Stimulated activated naive CD8-positive, alpha-beta T cell treated with anti-CD3 and anti-CD28 coated beads, Interleukin-15, Interleukin-2, amounts not matched to agents 100 U/mL and 50 U/mL, for 24 hours (primary cell): ENCODE data around the gene GPBAR1.

Experiments
- ATAC-seq: fragments of 150-1000 bp; cut with Tn5 transposase; one replicate; pipeline ENCODE4 v1.10.0; 2021
- DNase-seq: peaks from one replicate; pipeline ENCODE4 v3.0.0; 2021

Gene GPBAR1

GRCh38 chr2:218286570-218287459 is 26.0 kb downstream of the GPBAR1 start:
- peak; percentile 80 for ATAC-seq
- peak; percentile 85 for DNase-seq

DNA sequence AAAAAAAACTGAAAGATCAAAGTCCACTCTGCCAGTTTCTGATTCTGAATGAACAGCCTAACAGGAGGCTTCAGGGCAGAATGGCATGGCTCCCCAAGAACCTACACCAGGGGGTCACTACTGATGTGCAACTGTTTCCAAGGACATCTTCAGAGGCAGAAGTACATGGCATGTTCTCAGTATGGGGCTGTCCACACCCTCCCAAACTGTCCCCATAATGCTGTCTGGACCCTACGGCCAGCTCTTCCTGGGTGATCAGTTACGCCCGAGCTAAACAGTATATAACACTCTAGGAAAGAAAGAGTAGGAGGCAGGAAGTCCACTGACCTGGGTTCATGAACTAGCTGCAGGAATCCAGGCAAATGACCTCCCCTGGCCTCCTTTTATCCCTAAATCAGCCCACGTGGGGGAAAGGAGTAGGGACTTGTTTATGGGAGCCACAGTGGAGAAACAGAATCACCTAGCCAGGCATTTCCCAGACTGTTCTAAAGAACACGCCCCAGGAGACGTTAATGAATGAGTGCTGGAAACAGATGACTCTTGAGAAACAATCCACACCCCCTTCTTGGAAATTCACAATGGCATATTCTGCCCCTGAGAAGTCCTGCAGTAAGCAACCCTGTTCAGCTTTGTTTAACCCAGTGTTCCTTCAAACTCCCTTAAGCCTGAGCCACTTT is 29.0 kb downstream of the GPBAR1 start:
- DNase-seq: no peak
- ATAC-seq: no peak

- peak; percentile 60 for DNase-seq
- peak; percentile 13 for ATAC-seq
These were observed 29.8 kb downstream of the GPBAR1 start for GRCh38 chr2:218290316-218291261.

- ATAC-seq (no peak), DNase-seq (no peak)
These were observed 30.7 kb downstream of the GPBAR1 start for GRCh38 chr2:218291318-218292047.

DNA sequence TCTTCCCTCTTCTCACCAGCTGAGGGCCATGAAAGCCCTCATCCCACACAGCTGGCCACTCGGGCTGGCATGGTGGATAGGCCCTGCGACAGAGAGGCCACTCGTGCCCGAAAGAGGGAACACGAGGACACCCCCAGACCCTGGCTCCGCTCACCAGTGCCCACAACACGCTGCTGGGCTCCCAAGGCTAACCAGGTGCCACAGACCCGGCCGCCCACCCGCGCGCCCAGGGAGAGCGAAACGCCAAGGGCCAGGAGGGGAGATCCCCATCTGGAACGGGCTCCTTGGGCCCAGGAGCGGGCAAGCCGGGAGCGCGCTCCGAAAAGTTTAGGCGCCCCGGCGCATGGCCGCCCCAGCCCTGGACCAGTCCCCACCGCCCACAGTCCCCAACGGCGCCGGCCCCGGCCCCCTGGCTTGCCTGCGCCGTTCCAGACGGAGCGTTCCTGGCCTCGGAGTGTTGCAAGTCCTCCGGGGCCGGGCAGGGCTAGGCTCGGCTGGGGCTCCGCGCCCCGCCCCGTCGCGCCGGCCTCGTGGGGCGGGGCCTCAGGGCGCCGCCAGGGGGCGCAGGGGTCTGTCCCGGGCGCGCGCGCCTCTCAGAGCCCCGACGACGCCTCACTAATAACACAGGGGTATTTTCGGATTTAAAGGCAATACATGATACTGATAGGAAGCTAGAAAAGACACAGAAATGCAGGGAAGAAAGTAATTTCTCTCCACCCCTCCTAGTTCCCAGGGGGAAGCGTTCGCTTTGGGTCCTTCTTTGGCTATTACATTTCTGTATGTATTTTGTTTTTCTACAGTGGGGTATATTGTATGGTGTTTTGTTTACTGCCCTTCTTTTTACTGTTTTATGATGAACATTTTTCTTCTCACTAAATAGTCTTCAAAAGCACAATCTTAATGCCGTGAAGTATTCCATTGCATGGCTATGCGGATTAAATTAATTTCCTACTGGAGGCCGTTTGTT is 31.5 kb downstream of the GPBAR1 start, which contains the start of gene TMBIM1:
Gene TMBIM1, minus strand, starts transcription at position 456 of the 967 bp plus-strand sequence. CDS start 10,362 bp downstream, outside the sequence.
- peak; percentile 89 for ATAC-seq
- DNase-seq: peak; percentile 86

DNA sequence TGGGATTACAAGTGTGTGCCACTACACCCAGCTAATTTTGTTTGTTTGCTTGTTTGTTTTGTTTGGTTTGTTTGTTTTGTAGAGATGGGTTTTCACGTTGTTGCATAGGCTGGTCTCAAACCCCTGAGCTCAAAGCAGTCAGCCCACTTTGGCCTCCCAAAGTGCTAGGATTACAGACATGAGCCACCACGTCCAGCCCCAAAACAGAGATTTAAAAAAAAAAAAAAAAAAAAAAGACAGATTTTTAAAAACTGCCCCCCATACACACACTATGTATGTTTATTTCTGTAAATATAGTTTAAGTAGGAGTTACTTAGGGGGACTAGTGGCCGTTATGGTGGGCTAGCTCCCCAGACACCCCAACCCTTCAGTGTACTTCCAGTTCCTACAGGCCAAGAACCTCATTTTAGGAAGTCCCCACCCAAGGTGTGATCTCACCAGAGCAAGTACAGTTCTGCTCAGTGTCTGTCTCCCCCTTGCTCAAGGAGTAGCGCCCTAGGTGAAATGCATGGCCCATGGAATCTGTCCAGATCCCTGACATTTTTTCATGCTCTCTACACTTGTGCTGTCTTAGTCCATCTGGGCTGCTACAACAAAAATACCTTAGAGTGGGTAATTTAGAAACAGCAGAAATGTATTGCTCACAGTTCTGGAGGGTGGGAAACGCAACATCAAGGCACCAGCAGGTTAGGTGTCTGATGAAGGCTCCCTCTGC is 33.1 kb downstream of the GPBAR1 start:
- ATAC-seq (no peak), DNase-seq (no peak)

GRCh38 chr2:218294430-218295022 is 33.7 kb downstream of the GPBAR1 start:
- no peak for ATAC-seq
- DNase-seq: no peak

GRCh38 chr2:218295029-218295428 is 34.2 kb downstream of the GPBAR1 start:
- ATAC-seq: no peak
- no peak for DNase-seq

- DNase-seq (no peak), ATAC-seq (no peak)
These were observed 35.4 kb downstream of the GPBAR1 start for GRCh38 chr2:218296200-218296599.

DNA sequence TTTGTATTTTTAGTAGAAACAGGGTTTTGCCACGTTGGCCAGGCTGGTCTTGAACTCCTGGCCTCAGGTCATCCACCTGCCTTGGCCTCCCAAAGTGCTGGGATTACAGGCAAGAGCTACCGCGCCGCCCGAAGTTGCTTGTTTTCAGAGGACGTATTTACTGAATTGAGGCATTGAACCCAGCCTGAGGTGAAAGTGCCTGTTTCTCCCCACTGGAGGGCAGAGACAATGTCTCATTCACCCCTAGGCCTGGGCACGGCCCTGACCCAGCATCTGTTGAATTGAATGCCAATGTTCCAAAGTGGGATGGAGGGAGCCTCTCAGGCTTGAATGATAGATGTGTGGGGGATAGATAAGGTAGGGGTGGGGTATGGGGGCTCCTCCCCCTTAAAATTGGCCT is 36.0 kb downstream of the GPBAR1 start:
- no peak for ATAC-seq
- DNase-seq: no peak

DNA sequence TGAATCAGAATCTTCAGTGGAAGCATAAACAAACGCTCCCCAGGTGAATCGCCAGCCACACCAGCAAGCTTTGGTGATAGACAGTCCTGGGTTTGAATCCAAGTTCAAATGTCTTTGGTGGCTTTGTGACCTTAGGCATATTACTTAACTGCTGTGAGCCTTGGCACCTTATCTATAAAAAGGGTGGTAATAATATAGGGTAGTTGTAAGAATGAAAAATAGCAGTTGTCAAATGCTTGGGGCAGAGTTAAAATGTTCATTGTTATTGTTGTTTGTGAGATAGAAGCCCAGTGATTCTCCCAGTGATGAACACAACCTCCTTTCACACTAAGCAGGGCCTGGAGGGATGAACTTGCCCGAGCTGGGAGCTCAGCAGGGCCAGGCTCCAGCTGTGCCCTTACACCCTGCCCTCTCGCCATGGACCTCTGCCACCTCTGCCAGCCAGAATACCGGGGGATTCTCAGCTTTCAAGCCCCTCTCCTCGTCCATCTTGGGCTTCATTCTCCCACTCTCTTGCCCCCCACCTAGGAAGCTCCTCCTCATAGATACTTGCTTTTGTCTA is 37.6 kb downstream of the GPBAR1 start:
- ATAC-seq: no peak

GRCh38 chr2:218300141-218300540 is 39.3 kb downstream of the GPBAR1 start:
- ATAC-seq (no peak), DNase-seq (no peak)

More for the DNA sequence above, 37.6 kb downstream of the GPBAR1 start:
- no peak for DNase-seq

DNA sequence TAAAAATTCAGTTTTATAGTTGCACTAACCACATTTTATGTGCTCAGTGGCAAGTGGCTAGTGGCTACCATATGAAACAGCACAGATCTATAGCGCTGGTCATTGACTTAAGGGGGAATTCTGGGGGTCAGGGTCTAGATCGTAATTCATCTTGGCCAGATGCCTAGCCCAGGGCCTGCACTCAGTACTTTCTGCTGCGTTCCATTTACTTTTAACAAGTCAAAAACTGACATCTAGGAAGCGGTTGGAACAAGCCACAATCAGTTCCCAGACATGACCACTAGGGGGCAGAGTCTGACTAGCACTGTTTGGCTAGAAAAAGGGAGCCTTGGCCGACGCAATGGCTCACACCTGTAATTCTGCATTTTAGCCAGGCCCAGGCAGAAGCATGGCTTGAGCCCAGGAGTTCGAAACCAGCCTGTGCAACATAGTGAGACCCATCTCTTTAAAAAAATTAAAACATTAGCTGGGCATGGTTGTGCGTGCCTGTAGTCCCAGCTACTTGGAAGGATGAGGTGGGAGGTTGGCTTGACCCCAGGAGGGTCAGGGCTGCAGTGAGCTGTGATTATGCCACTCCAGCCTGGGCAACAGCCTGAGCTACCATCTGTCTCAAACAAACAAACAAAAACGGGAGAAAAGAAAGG is 40.5 kb downstream of the GPBAR1 start:
- ATAC-seq (peak; percentile 89), DNase-seq (peak; percentile 89)

GRCh38 chr2:218305383-218305782 is 44.6 kb downstream of the GPBAR1 start:
- ATAC-seq: no peak
- DNase-seq: no peak

DNA sequence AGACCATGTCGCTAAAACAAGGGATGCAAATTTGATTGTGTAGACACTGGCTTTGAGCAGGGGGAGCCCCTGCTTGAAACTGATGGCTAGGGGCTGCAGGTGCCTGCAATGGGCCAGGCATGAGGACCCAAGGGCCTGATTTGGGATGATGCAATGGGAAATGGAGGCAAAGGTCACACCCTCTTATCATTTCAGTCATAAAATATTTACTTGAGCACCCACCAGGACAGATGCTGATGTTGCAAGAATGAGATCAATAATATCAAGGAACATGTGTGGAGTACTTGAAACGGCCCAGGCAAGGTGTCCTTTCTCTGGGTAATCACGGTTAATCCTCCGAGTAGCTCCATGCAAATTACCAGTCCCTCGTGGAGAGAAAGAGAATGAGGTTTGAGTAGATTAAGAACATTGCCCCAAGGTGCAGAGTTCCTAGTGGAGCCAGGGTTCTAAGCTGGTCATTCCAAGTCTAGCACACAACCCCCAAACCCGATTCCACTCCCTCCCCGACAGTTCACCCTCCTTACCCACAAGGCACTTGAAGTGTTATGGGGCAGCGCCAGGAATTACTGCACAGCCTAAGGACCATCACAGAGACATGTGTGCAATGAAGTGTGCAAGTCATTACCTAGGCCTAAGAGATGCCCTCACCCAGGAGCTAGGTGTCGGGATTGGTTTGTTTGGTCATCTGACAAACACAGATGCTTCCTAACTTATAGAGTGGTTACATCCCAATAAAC is 45.5 kb downstream of the GPBAR1 start:
- DNase-seq: no peak
- ATAC-seq: no peak

- ATAC-seq: no peak
- DNase-seq: no peak
These were observed 46.7 kb downstream of the GPBAR1 start for GRCh38 chr2:218307415-218308090.
